NB4 (cell line): ENCODE data around the gene GARIN5B.

Experiments used
- CTCF ChIP-seq: IDR thresholded peaks from one replicate; pipeline ENCODE4 v1.5.1; 2012; ENCODE audit warnings: low read depth, low read length
- POLR2A ChIP-seq: IDR thresholded peaks from 2 replicates; pipeline ENCODE4 v1.6.1; 2011; ENCODE audit warnings: mild to moderate bottlenecking; ENCODE audit not compliant: insufficient read length; ENCODE audit errors: extremely low read depth
- TF ChIP-seq, protein P1 (sequence below): IDR thresholded peaks from 2 replicates; pipeline ENCODE4 v1.6.1; 2011; ENCODE audit warnings: low read depth, low read length

DNA sequence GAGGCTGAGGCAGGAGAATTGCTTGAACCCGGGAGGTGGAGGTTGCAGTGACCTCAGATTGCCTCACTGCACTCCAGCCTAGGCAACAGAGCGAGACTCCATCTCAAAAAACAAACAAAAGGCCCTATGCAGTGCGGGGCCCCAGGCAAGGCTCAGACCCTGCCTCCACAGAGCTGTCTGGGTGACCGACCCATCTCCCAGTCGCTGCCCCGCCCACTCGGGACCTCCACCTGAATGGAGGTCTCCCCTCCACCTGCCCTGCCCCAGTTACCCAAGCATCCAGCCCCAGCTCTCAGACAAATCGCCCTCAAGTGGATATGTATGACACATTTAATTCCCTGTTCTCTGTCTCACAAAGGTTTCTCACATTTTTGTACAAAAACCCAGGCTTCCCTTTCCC lies 2.2 kb upstream of the GARIN5B start:
- TF ChIP-seq CTCF (no peak), POLR2A (no peak)
- TF ChIP-seq, protein P1, sequence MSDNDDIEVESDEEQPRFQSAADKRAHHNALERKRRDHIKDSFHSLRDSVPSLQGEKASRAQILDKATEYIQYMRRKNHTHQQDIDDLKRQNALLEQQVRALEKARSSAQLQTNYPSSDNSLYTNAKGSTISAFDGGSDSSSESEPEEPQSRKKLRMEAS, result no peak
